GM19452 (cell line): Measurements from ENCODE around the gene GULP1.

Source experiments
- ATAC-seq: cut with Tn5 transposase; IDR thresholded peaks from one replicate; pipeline ENCODE4 v1.9.1; 2021; ENCODE audit not compliant: unreplicated experiment

The GULP1 gene

DNA sequence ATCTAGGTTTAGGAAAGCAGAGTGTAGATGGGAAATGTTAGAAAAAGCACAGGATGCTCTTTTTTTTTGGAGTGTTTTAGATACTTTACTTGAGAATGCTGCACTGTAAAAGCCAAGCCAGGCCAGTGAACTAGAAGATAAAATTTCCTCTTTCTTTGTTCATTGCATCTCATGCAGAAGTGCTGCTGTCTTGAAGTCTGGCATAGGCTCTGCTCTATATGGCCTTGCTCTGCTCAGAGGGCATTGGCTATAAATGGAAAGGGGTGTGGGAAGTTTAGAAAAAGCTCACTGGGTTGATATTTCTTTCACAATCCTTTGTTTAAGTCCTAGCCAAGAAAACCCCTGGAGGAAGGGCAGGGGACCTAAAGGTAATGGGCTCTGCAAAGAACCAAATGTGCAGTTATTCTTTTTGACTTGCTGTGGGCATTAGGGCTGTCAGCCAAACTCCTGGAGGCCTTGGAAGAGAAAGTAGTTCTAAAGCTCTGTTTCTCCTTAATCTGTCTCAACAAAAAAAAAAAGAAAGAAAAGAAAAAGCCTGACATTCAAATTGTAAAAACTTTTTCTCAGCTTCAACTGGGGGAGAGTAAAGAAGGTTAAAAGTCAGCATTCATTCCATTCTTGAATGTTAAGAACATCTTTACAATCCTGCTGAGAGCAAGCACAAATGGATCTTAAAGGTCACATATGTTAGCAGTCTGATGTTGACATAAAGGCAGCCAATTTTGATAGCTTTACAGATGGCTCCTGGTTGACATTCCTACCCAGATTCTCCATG lies 338.3 kb downstream of the GULP1 start:
- no peak for ATAC-seq

DNA sequence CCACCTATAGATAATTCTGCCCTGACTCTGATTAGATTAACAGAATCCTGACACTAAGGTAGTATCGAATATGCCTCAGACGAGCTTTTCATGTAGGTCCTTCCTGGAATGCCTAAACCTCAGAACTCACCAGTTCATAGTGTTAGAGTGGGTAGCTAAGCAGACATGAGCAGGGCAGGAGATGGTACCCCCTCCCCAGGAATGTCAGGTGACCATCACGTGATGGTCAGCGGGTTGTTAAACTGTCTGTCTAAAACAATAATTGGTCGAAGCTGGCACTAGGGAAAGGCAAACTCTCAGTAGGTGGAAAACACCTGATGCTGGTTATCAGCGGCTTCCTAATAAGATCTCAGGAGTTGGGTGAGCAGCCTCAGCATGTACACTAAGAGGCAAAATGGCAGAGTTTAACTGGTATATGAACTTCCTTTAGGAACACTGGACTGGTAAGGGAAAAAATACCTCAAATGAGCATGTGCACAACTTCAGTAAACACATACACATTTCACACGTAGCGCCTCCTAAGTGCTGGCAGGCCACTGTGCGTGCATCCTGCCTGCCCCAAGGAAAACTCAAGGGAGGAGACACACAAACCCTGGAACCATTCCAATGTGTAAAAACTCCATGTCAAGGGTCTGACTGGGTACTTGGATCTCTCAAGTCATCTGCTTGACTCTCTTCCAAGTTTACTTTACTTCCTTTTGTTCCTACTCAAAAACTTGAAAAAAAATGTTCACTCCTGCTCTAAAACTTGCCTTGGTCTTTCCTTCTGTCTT lies 339.5 kb downstream of the GULP1 start:
- no peak for ATAC-seq

GRCh38 chr2:188634656-188635055 lies 343.0 kb downstream of the GULP1 start:
- ATAC-seq, result no peak
